ENCODE measurements around the gene METTL3.

DNA sequence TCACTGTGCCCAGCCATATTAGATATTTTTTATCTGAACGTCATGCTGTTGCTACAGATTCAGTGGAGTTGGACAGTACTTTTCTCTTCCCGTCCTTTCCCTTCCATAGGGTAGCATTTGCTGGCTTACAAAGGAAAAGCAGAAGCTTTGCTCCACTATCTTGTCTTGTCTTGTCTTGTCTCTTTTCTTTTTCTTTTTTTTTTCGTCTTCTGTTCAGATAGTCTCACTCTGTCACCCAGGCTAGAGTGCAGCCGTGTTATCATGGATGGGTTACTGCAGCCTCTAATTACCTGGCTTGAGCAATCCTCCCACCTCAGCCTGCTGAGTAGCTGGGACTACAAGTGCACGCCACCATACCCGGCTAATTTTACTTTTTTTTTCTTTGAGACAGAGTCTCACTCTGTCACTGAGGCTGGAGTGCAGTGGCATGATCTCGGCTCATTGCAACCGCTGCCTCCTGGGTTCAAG is 47.6 kb upstream of the METTL3 start:
- TF ChIP-seq EZH2 (IDR thresholded peaks at IDR 0.05; ENCODE audit: insufficient read depth, poor library complexity, severe bottlenecking) (no peak), EZH2phosphoT487 (IDR thresholded peaks at IDR 0.05; ENCODE audit: insufficient read depth, low read depth) (no peak)
